Measurements from ENCODE around the gene STEAP3.

GRCh38 chr2:119222213-119222612, 1.4 kb upstream of the STEAP3 start:
- TF ChIP-seq CTCF (IDR thresholded peaks at IDR 0.05) (no peak), MAFK (IDR thresholded peaks at IDR 0.05; ENCODE audit: partially characterized antibody) (no peak), E2F6 (IDR thresholded peaks at IDR 0.05; ENCODE audit: borderline replicate concordance, low read depth) (no peak), POLR2A (IDR thresholded peaks at IDR 0.05; ENCODE audit: low read length) (no peak), EP300 (IDR thresholded peaks at IDR 0.05) (no peak), CEBPB (IDR thresholded peaks at IDR 0.05) (no peak), RARB (CRISPR knock-in tag; IDR thresholded peaks at IDR 0.05) (no peak), SMC3 (IDR thresholded peaks at IDR 0.05) (no peak), MAX (IDR thresholded peaks at IDR 0.05) (no peak), FOSL2 (IDR thresholded peaks at IDR 0.05) (no peak), FOSL2 (CRISPR knock-in tag; IDR thresholded peaks at IDR 0.05) (no peak), ZC3H11A (IDR thresholded peaks at IDR 0.05) (no peak)

Measured in A549 (cell line).